K562 (cell line): ENCODE results near the gene HTR1D. TPM values are rescaled to one million over a fixed set of nuclear protein-coding genes. Genes with fewer than 3 reads are reported as not detected.
"Not testable (repeated sequence)": the region's sequence is repeated elsewhere in the genome, so short reads cannot be mapped to it uniquely, and the experiment has no call there.

Experiments
- ATAC-seq: fragments of 200-7000 bp; cut with Tn5 transposase; 3 replicates; pipeline ENCODE4 v1.9.1; 2020; ENCODE audit warnings: moderate library complexity
- BruUV-seq: library from RNA; stranded (reverse); fragments of 400-500 nt; replicated peaks from 2 replicates; lab custom pipeline; 2021; lab: Mats Ljungman, UMichigan
- CTCF ChIA-PET: fragments of 300-600 bp; formaldehyde crosslinking; extraction: SDS; loops from one replicate; lab custom pipeline; 2021; ENCODE audit warnings: low intra/inter-chr PET ratio; lab: Yijun Ruan, JAX
- POLR2A ChIA-PET: fragments of 300-600, 350-650 bp; sonication (Branson Sonifier 250); formaldehyde crosslinking; extraction: SDS; loops from one replicate; lab custom pipeline; 2021; ENCODE audit warnings: antibody characterized with exemption, inconsistent platforms; lab: Yijun Ruan, JAX
- DNase-seq, 4 experiments: peaks; one replicate each; pipeline versions ENCODE4 v3.0.0 to v3.0.0-alpha.2; 2011 to 2018; ENCODE audit warnings: low spot score in 3 of 4, mixed read lengths in 3 of 4; ENCODE audit errors: extremely low read depth in 1 of 4
- FAIRE-seq: peaks from 2 replicates; lab custom pipeline; 2011; peaks lifted over from hg19 to GRCh38; lab: Jason Lieb, UNC
- H2AFZ ChIP-seq: 2 replicates; pipeline ENCODE4 v1.6.0; 2011; ENCODE audit warnings: low read depth, low read length, control low read depth, inconsistent platforms
- H3K27ac ChIP-seq: fragments of 200-600 bp; 3 replicates; pipeline ENCODE4 v1.8.0; 2011; ENCODE audit warnings: low read depth, mild to moderate bottlenecking, control low read depth, inconsistent platforms, low read length, moderate library complexity, mixed read lengths; ENCODE audit errors: extremely low read depth
- H3K27me3 ChIP-seq, 2 experiments: fragments of 300-600 bp in 1 of 2; 2 replicates in 1 of 2; 3 replicates in 1 of 2; pipeline versions ENCODE4 v1.6.0 to v1.8.0; 2011; ENCODE audit warnings: inconsistent platforms in 2 of 2, low read length in 2 of 2, mild to moderate bottlenecking in 1 of 2, mixed read lengths in 1 of 2, moderate library complexity in 1 of 2; ENCODE audit not compliant: control insufficient read depth in 2 of 2, insufficient read depth in 2 of 2
- H3K36me3 ChIP-seq: fragments of 300-600 bp; 3 replicates; pipeline ENCODE4 v1.8.0; 2011; ENCODE audit warnings: mild to moderate bottlenecking, low read length, inconsistent platforms; ENCODE audit not compliant: control insufficient read depth, insufficient read depth
- H3K4me1 ChIP-seq, 2 experiments: fragments of 200-600 bp in 1 of 2; replicated peaks in 1 of 2; 2 replicates in 1 of 2; 3 replicates in 1 of 2; pipeline versions ENCODE4 v1.5.1 to v1.8.0; 2011; ENCODE audit warnings: inconsistent platforms in 2 of 2, low read length in 2 of 2, mild to moderate bottlenecking in 1 of 2, mixed read lengths in 1 of 2, moderate library complexity in 1 of 2; ENCODE audit not compliant: control insufficient read depth in 2 of 2, insufficient read depth in 2 of 2
- H3K4me2 ChIP-seq: 2 replicates; pipeline ENCODE4 v1.6.1; 2011; ENCODE audit warnings: low read length, control low read depth, inconsistent platforms, mixed read lengths; ENCODE audit not compliant: insufficient read depth
- H3K4me3 ChIP-seq: fragments of 200-600 bp; sonication (generic), shearing (Covaris generic); 2 replicates; pipeline ENCODE4 v1.5.1; 2016; ENCODE audit warnings: control low read depth, inconsistent platforms
- H3K79me2 ChIP-seq: fragments of 200-600 bp; 3 replicates; pipeline ENCODE4 v1.8.0; 2011; ENCODE audit warnings: low read length, inconsistent platforms; ENCODE audit not compliant: control insufficient read depth, insufficient read depth
- H3K9ac ChIP-seq, 2 experiments: 2 replicates each; pipeline versions ENCODE4 v1.6.0 to v1.6.1; 2011; ENCODE audit warnings: low read depth in 2 of 2, low read length in 2 of 2, control low read depth in 1 of 2, inconsistent platforms in 1 of 2, mild to moderate bottlenecking in 1 of 2, mixed read lengths in 1 of 2; ENCODE audit not compliant: insufficient read depth in 1 of 2
- H3K9me1 ChIP-seq: one replicate; pipeline ENCODE4 v1.6.0; 2011; ENCODE audit warnings: inconsistent platforms, mild to moderate bottlenecking, low read length, moderate library complexity; ENCODE audit not compliant: control insufficient read depth, insufficient read depth
- H3K9me3 ChIP-seq: replicated peaks from 2 replicates; pipeline ENCODE4 v1.5.1; 2011; ENCODE audit warnings: low read depth, low read length, inconsistent platforms; ENCODE audit not compliant: control insufficient read depth, insufficient read depth
- H4K20me1 ChIP-seq: replicated peaks from 2 replicates; pipeline ENCODE4 v1.6.1; 2011; ENCODE audit warnings: low read length, inconsistent platforms, mixed read lengths; ENCODE audit not compliant: control insufficient read depth, insufficient read depth
- ARID1B ChIP-seq: fragments of 450-650 bp; IDR thresholded peaks from 2 replicates; pipeline ENCODE4 v1.6.1; 2016; ENCODE audit warnings: antibody characterized with exemption, mild to moderate bottlenecking, inconsistent platforms
- CBFA2T2 ChIP-seq: fragments of 450-650 bp; conservative IDR thresholded peaks from 2 replicates; pipeline ENCODE4 v1.6.1; 2017; ENCODE audit warnings: mild to moderate bottlenecking
- CBFA2T3 ChIP-seq: fragments of 450-650 bp; IDR thresholded peaks from 2 replicates; pipeline ENCODE4 v1.6.1; 2017
- FOXK2 ChIP-seq, 2 experiments: fragments of 450-650 bp; IDR thresholded peaks in 1 of 2; conservative IDR thresholded peaks in 1 of 2; 2 replicates each; pipeline ENCODE4 v1.6.1; 2016; ENCODE audit warnings: low read depth in 2 of 2, mild to moderate bottlenecking in 1 of 2
- KDM1A ChIP-seq, 2 experiments: fragments of 450-650 bp; IDR thresholded peaks; 2 replicates each; pipeline ENCODE4 v1.6.1; 2016; ENCODE audit warnings: mild to moderate bottlenecking in 2 of 2
- NR2C1 ChIP-seq, 2 experiments: fragments of 450-650 bp; IDR thresholded peaks; 2 replicates each; pipeline ENCODE4 v1.6.1; 2017; ENCODE audit warnings: mild to moderate bottlenecking in 2 of 2, antibody characterized with exemption in 1 of 2, inconsistent platforms in 1 of 2, missing compliant biosample characterization in 1 of 2, missing genetic modification characterization in 1 of 2
- SOX6 ChIP-seq: fragments of 450-650 bp; IDR thresholded peaks from 2 replicates; pipeline ENCODE4 v1.6.1; 2014; ENCODE audit warnings: mild to moderate bottlenecking
- WGBS: fragments of 100-300 bp; shearing (Covaris generic); methylation state at CpG from one replicate; pipeline ENCODE4 v1.1.6; 2016; ENCODE audit warnings: low coverage, mixed read lengths; ENCODE audit not compliant: insufficient coverage; ENCODE audit errors: missing lambda C conversion rate; 5-methylcytosine and 5-hydroxymethylcytosine counted together
- in situ Hi-C: fragments of 300-500 bp; cut with MboI; formaldehyde crosslinking; loops from 4 replicates; pipeline ENCODE4 v1.15.0; 2018; ENCODE audit warnings: inconsistent platforms, mixed read lengths
- intact Hi-C: fragments of 100-400 bp; cut with micrococcal nuclease; formaldehyde crosslinking; loops from 2 replicates; pipeline ENCODE4 v1.14.2; 2022
- polyA plus RNA-seq, 8 experiments: library from polyadenylated mRNA; depleted of rRNA in 4 of 8; stranded (reverse) in 5 of 8; unstranded in 3 of 8; fragments of >200 nt; fragmentation: Nextera tagmentation in 2 of 8; fragmentation: Illumina TruSeq in 1 of 8; extraction: Ambion mirVana in 2 of 8; extraction: Trizol in 1 of 8; gene quantifications; 2 replicates each; pipeline versions ENCODE4 v1.2.1 to v1.2.3, GENCODE V29; 2011 to 2014; ENCODE audit warnings: inconsistent platforms in 1 of 8, missing spikeins in 1 of 8
- total RNA-seq, 7 experiments: library from RNA; depleted of rRNA in 6 of 7; stranded (reverse); fragments of >200 nt in 6 of 7; fragmentation: Illumina TruSeq in 2 of 7; extraction: Trizol in 2 of 7; gene quantifications; 2 replicates each; pipeline versions ENCODE4 v1.2.1 to v1.2.3, GENCODE V29; 2011 to 2021; ENCODE audit warnings: low replicate concordance in 1 of 7

HTR1D gene
- total and polyA plus RNA-seq, 9 of the 15 experiments (the other 6 are each of a cell fraction or from before 2014, with no cell fraction given) = 0.03 to 0.09 (median 0.04) TPM; not detected in 4

DNA sequence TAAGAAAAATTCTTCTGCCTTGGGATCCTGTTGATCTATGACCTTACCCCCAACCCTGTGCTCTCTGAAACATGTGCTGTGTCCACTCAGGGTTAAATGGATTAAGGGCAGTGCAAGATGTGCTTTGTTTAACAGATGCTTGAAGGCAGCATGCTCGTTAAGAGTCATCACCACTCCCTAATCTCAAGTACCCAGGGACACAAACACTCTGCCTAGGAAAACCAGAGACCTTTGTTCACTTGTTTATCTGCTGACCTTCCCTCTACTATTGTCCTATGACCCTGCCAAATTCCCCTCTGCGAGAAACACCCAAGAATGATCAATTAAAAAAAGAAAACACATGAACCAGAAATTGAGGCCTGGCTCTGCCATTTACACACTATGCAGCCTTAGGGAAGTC, 40.8 kb upstream of the HTR1D start:
- H4K20me1 ChIP-seq; H3K27me3 ChIP-seq; DNase-seq; H3K79me2 ChIP-seq; FAIRE-seq; H2AFZ ChIP-seq; H3K9me3 ChIP-seq; H3K9me1 ChIP-seq; H3K36me3 ChIP-seq; H3K4me3 ChIP-seq; H3K27ac ChIP-seq; H3K9ac ChIP-seq; in situ Hi-C loops; intact Hi-C loops; TF ChIP-seq NR2C1 (IDR thresholded peaks at IDR 0.05): not testable (repeated sequence)
- WGBS = 0% methylated on average over 2 of the region's 2 CpGs
- Histone ChIP-seq H3K4me1 (peaks cover under 1 to 12% of the 10 kb centered on the region in 2 experiments; a peak in 3 of 5 replicates), H3K4me2 (peak overlapping the region; percentile 3; the same call in 1 of the 2 replicates)
- TF ChIP-seq FOXK2 (conservative IDR thresholded peaks at IDR 0.05 in 1 of 2, IDR thresholded peaks at IDR 0.05 in 1 of 2; ENCODE audit: low read depth in 2 of 2) = 0 out of 4 replicates have a peak, but pooled peaks of 1 of the 2 experiments have one; percentile 9
- TF ChIP-seq NR2C1 (tag; IDR thresholded peaks at IDR 0.05) = 0 out of 2 replicates have a peak, but pooled peaks have one; percentile 17
- peak in 1 of 2 experiments; percentile 7; a peak in 1 of 4 replicates for TF ChIP-seq KDM1A (IDR thresholded peaks at IDR 0.05)
- peak; percentile 68 for TF ChIP-seq CBFA2T3
- TF ChIP-seq CBFA2T2 = peak; percentile 39
- peak; percentile 68 for TF ChIP-seq SOX6
- peak; percentile 36; the same call in 1 of the 2 replicates for TF ChIP-seq ARID1B
- TF ChIP-seq, all 486 proteins: peak for 7; not testable (repeated sequence) for 479
- CTCF ChIA-PET, ATAC-seq, BruUV-seq: not testable (repeated sequence)
- POLR2A ChIA-PET = interaction anchor here (2.2 kb wide), 1 partner anchor 10 kb away, joined by 7 read pairs; no protein-coding TSS in a partner anchor

DNA sequence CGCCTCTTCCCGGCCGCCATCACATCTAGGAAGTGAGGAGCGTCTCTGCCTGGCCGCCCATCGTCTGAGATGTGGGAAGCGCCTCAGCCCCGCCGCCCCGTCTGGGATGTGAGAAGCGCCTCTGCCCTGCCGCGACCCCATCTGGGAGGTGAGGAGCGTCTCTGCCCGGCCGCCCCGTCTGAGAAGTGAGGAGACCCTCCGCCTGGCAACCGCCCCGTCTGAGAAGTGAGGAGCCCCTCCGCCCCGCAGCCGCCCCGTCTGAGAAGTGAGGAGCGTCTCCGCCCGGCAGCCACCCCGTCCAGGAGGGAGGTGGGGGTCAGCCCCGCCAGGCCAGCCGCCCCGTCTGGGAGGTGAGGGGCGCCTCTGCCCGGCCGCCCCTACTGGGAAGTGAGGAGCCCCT, 40.1 kb upstream of the HTR1D start:
- H3K4me1 ChIP-seq = peaks cover 3 to 12% of the 10 kb centered on the region in 2 experiments; a peak in 3 of 5 replicates
- H3K9ac ChIP-seq, ATAC-seq, in situ Hi-C loops, H3K9me1 ChIP-seq, DNase-seq, H3K9me3 ChIP-seq, H3K36me3 ChIP-seq, H3K27ac ChIP-seq, H3K4me3 ChIP-seq, H3K27me3 ChIP-seq, BruUV-seq, FAIRE-seq, H2AFZ ChIP-seq, H3K79me2 ChIP-seq, CTCF ChIA-PET, H4K20me1 ChIP-seq, H3K4me2 ChIP-seq, intact Hi-C loops, POLR2A ChIA-PET: not testable (repeated sequence)
- WGBS = 61% methylated on average over 18 of the region's 34 CpGs
